ENCODE results near the gene HIRIP3. TPM values are rescaled to one million over a fixed set of nuclear protein-coding genes. Genes with fewer than 3 reads are reported as not detected.

Gene HIRIP3
- total and polyA plus RNA-seq, 2 donors (not counting 3 experiments of a cell fraction or from before 2014, with no cell fraction given): 6.7 to 8.6 TPM

- H3K79me2 ChIP-seq (ENCODE audit: control insufficient read depth, insufficient read depth, low read length): no peaks in the 10 kb centered on the region
- BruUV-seq (replicated peaks): no TSS peak
- intact Hi-C loops (cut with micrococcal nuclease) (no loop called here), dilution Hi-C loops (cut with MboI; ENCODE audit: extremely low pct_ligation_motif_present, low sequenced_read_pairs) (no loop called here)
- TF ChIP-seq MYC (IDR thresholded peaks at IDR 0.05; ENCODE audit: low read depth, low read length) (no peak), POLR2A (IDR thresholded peaks at IDR 0.05; ENCODE audit: low read depth, low read length) (no peak), JUN (IDR thresholded peaks at IDR 0.05; ENCODE audit: borderline replicate concordance, insufficient read depth, insufficient read length, low read depth) (no peak), POLR2AphosphoS5 (IDR thresholded peaks at IDR 0.05; ENCODE audit: insufficient read depth, low read depth, low read length) (no peak), GATA2 (IDR thresholded peaks at IDR 0.05; ENCODE audit: insufficient read depth, insufficient read length, low read depth, low read length) (no peak), CTCF (IDR thresholded peaks at IDR 0.05; ENCODE audit: extremely low read depth in 1 of 2, insufficient read depth in 1 of 2, low read depth in 1 of 2, low read length in 2 of 2) (no peak), FOS (IDR thresholded peaks at IDR 0.05; ENCODE audit: borderline replicate concordance, insufficient read depth, low read length) (no peak), EZH2 (IDR thresholded peaks at IDR 0.05; ENCODE audit: borderline replicate concordance, low read depth, low read length, severe bottlenecking) (no peak)
- TF ChIP-seq, protein P1, sequence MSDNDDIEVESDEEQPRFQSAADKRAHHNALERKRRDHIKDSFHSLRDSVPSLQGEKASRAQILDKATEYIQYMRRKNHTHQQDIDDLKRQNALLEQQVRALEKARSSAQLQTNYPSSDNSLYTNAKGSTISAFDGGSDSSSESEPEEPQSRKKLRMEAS (IDR thresholded peaks at IDR 0.05; ENCODE audit: insufficient read depth, insufficient read length): no peak
- no peaks in the 10 kb centered on the region for H3K4me1 ChIP-seq (ENCODE audit: control insufficient read depth, extremely low read depth, insufficient read depth, low read length)
- peaks cover 0 to 3% of the 10 kb centered on the region in 2 experiments for H3K27me3 ChIP-seq (ENCODE audit: control insufficient read depth in 2 of 2, insufficient read depth in 2 of 2, low read length in 2 of 2)
- no peak overlapping the region for H3K4me3 ChIP-seq (replicated peaks in 1 of 3; ENCODE audit: insufficient read depth in 1 of 3, low read depth in 1 of 3, low read length in 3 of 3)
- H3K4me2 ChIP-seq (ENCODE audit: insufficient read depth, low read length): no peak overlapping the region
- FAIRE-seq (no peak), DNase-seq (ENCODE audit: low read depth, low spot score) (no peak)
- no peaks in the 10 kb centered on the region for H3K9me3 ChIP-seq (replicated peaks; ENCODE audit: control insufficient read depth, insufficient read depth, low read length)
- POLR2A ChIA-PET: no interaction called here
- H3K36me3 ChIP-seq (ENCODE audit: control insufficient read depth in 2 of 2, extremely low read depth in 1 of 2, insufficient read depth in 2 of 2, low read length in 2 of 2): no peaks in the 10 kb centered on the region
- no peak overlapping the region for H3K9ac ChIP-seq (replicated peaks; ENCODE audit: extremely low read depth, insufficient read depth, low read length)
- no peaks in the 10 kb centered on the region for H3K9me1 ChIP-seq (replicated peaks; ENCODE audit: control insufficient read depth, extremely low read depth, insufficient read depth, low read length)
- CTCF ChIA-PET: interaction anchor here (0.9 to 3.8 kb wide), 4 partner anchors 9 to 52 kb away, joined by 3 to 32 read pairs (median 5); partner anchors contain the start of gene TBX6
- H2AFZ ChIP-seq (ENCODE audit: low read depth, low read length): no peak overlapping the region
- H3K27ac ChIP-seq (ENCODE audit: insufficient read depth, low read depth, low read length): no peak overlapping the region
- H4K20me1 ChIP-seq (replicated peaks; ENCODE audit: control insufficient read depth, extremely low read depth, insufficient read depth, low read length): no peaks in the 10 kb centered on the region
Observed at GRCh38 chr16:30040221-30040620, 44.8 kb upstream of the HIRIP3 start.
